UCSD-AML1 (cell line): ENCODE results near the gene CNP.
"Not testable (repeated sequence)": the region's sequence is repeated elsewhere in the genome, so short reads cannot be mapped to it uniquely, and the experiment has no call there.

Experiments
- DNase-seq: peaks from one replicate; lab custom pipeline; 2025; ENCODE audit not compliant: unreplicated experiment; lab: John Stamatoyannopoulos, UW

CNP gene

GRCh38 chr17:42002175-42002791 is 35.7 kb downstream of the CNP start:
- DNase-seq, result no peak

GRCh38 chr17:42002792-42003301 is 36.3 kb downstream of the CNP start:
- DNase-seq, result no peak

GRCh38 chr17:42005166-42005565 is 38.6 kb downstream of the CNP start:
- DNase-seq, result no peak

GRCh38 chr17:42009170-42009569 is 42.6 kb downstream of the CNP start:
- no peak for DNase-seq

GRCh38 chr17:42010266-42010680 is 43.7 kb downstream of the CNP start:
- peak; percentile 33 for DNase-seq

- DNase-seq, result no peak
Measured at GRCh38 chr17:42010898-42011516, 44.4 kb downstream of the CNP start.

- DNase-seq, result not testable (repeated sequence)
Measured at GRCh38 chr17:42012363-42012762, 45.8 kb downstream of the CNP start.

- DNase-seq, result not testable (repeated sequence)
Measured at GRCh38 chr17:42013740-42014139, 47.1 kb downstream of the CNP start.

GRCh38 chr17:42016411-42016831 is 49.8 kb downstream of the CNP start:
- peak; percentile 35 for DNase-seq

GRCh38 chr17:42016941-42017865 is 50.6 kb downstream of the CNP start, which contains the start of gene DNAJC7:
TSS of gene DNAJC7 (minus strand) at chr17:42017439. CDS start at chr17:42017416, 23 bp downstream.
- peak; percentile 92 for DNase-seq

- DNase-seq, result no peak
Measured at GRCh38 chr17:42017866-42018200, 51.2 kb downstream of the CNP start.

- DNase-seq, result peak; percentile 22
Measured at GRCh38 chr17:42018339-42018738, 51.7 kb downstream of the CNP start.

GRCh38 chr17:42018988-42019387 is 52.4 kb downstream of the CNP start:
- no peak for DNase-seq

- peak; percentile 92 for DNase-seq
Measured at GRCh38 chr17:42019509-42020404, 53.2 kb downstream of the CNP start, which contains the start of gene NKIRAS2. TSS of gene NKIRAS2 (plus strand) at chr17:42020090. CDS start at chr17:42021578, 1,488 bp downstream.

- not testable (repeated sequence) for DNase-seq
Measured at GRCh38 chr17:42020845-42021244, 54.2 kb downstream of the CNP start.

GRCh38 chr17:42023524-42024349 is 57.1 kb downstream of the CNP start:
- DNase-seq, result peak; percentile 47

- DNase-seq, result no peak
Measured at GRCh38 chr17:42025191-42025579, 58.6 kb downstream of the CNP start.

GRCh38 chr17:42025936-42026335 is 59.3 kb downstream of the CNP start:
- DNase-seq, result no peak

- no peak for DNase-seq
Measured at GRCh38 chr17:42026857-42027589, 60.4 kb downstream of the CNP start.
